Right lobe of liver (tissue), 4 donors: ENCODE results near the gene TCEANC2.

Source experiments
- CTCF ChIP-seq, 4 donors: fragments of 200-600 bp in 3 of 4; fragments of 450-650 bp in 1 of 4; IDR thresholded peaks; one replicate each; pipeline versions ENCODE4 v1.5.1 to v1.8.0; 2016 to 2022; ENCODE audit warnings: antibody characterized with exemption in 4 of 4, mild to moderate bottlenecking in 2 of 4
- POLR2A ChIP-seq: fragments of 450-650 bp; IDR thresholded peaks from one replicate; pipeline ENCODE4 v1.6.1; 2017; ENCODE audit warnings: antibody characterized with exemption, mild to moderate bottlenecking
- donor health status: DM: no; HTN: no; CAD: no.
- donor health status: DM: no; HTN: no; CAD: no.
- donor health status: DM: no; HTN: yes; CAD: no.

- no peak for TF ChIP-seq CTCF (IDR thresholded peaks at IDR 0.05)
- TF ChIP-seq POLR2A, result no peak
Observed at GRCh38 chr1:54109129-54110090, 56.0 kb downstream of the TCEANC2 start.
